Transverse colon (tissue), 4 donors: ENCODE results near the gene MROH2B. TPM values are rescaled to one million over a fixed set of nuclear protein-coding genes. Genes with fewer than 3 reads are reported as not detected.

Experiments used
- DNase-seq: peaks from one replicate; pipeline ENCODE4 v3.0.0-alpha.2; 2019
- H3K27ac ChIP-seq, 4 donors: fragments of 200-600 bp; sonication (generic); 2 replicates each; pipeline ENCODE4 v1.5.1; 2016 to 2018; ENCODE audit warnings: inconsistent platforms in 4 of 4
- H3K27me3 ChIP-seq: fragments of 200-600 bp; sonication (generic); 2 replicates; pipeline ENCODE4 v1.5.1; 2017; ENCODE audit warnings: inconsistent platforms
- H3K36me3 ChIP-seq, 4 donors: fragments of 200-600 bp; sonication (generic); 2 replicates each; pipeline ENCODE4 v1.5.1; 2017 to 2019; ENCODE audit warnings: inconsistent platforms in 4 of 4
- H3K4me1 ChIP-seq, 4 donors: fragments of 200-600 bp; sonication (generic); 2 replicates each; pipeline ENCODE4 v1.5.1; 2017 to 2020; ENCODE audit warnings: inconsistent platforms in 4 of 4
- H3K4me3 ChIP-seq, 4 donors: fragments of 200-600 bp; sonication (generic); 1 replicate in 1 of 4; 2 replicates in 3 of 4; pipeline versions ENCODE4 v1.5.1 to v1.6.1; 2017 to 2019; ENCODE audit warnings: inconsistent platforms in 4 of 4
- H3K9me3 ChIP-seq, 2 donors: fragments of 200-600 bp; sonication (generic); 2 replicates each; pipeline ENCODE4 v1.5.1; 2017 to 2019; ENCODE audit warnings: inconsistent platforms in 2 of 2
- CTCF ChIP-seq, 5 experiments: fragments of 200-600 bp in 3 of 5; fragments of 450-650 bp in 2 of 5; sonication (generic) in 3 of 5; IDR thresholded peaks; 1 replicate in 2 of 5; 2 replicates in 3 of 5; pipeline ENCODE4 v1.5.1; 2016 to 2017; ENCODE audit warnings: antibody characterized with exemption in 5 of 5, inconsistent platforms in 3 of 5, mild to moderate bottlenecking in 2 of 5, moderate library complexity in 1 of 5
- EP300 ChIP-seq: sonication (generic); formaldehyde crosslinking; IDR thresholded peaks from one replicate; pipeline ENCODE4 v1.6.1; 2017; ENCODE audit warnings: antibody characterized with exemption, low read depth
- POLR2A ChIP-seq: fragments of 450-650 bp; IDR thresholded peaks from one replicate; pipeline ENCODE4 v1.6.1; 2016; ENCODE audit warnings: antibody characterized with exemption, mild to moderate bottlenecking, moderate library complexity
- POLR2AphosphoS5 ChIP-seq, 3 donors: sonication (generic); formaldehyde crosslinking; IDR thresholded peaks; one replicate each; pipeline ENCODE4 v1.6.1; 2016; ENCODE audit warnings: antibody characterized with exemption in 3 of 3
- WGBS, 2 donors: methylation state at CpG; one replicate each; pipeline ENCODE4 v1.1.5; 2018; ENCODE audit warnings: low coverage in 1 of 2; 5-methylcytosine and 5-hydroxymethylcytosine counted together
- in situ Hi-C, 4 donors: fragments of 200-750 bp; cut with MboI; loops; one replicate each; pipeline versions ENCODE4 v1.15.0 to v1.15.1; 2017; ENCODE audit warnings: low sequenced_read_pairs in 3 of 4, low pct_ligation_motif_present in 1 of 4, low pct_unique_long_range_greater_than_20kb in 1 of 4
- intact Hi-C: fragments of 100-400 bp; cut with DNase I; formaldehyde crosslinking; loops from one replicate; pipeline ENCODE4 v1.15.1; 2023; ENCODE audit warnings: low total_unique reads
- total RNA-seq, 4 donors: library from RNA; depleted of rRNA; stranded (reverse); fragments of >200 nt; gene quantifications; one replicate each; pipeline ENCODE4 v1.1.0, GENCODE V29; 2016

Gene MROH2B
- total RNA-seq, 4 donors from 2014 or later = not detected

GRCh38 chr5:41065691-41066335 is 5.3 kb downstream of the MROH2B start:
- H3K27ac ChIP-seq = no peak overlapping the region
- no peaks in the 10 kb centered on the region for H3K9me3 ChIP-seq
- intact Hi-C loops = no loop called here
- H3K4me3 ChIP-seq = no peak overlapping the region
- WGBS, 2 donors = 57 to 85% methylated on average over 5 to 6 of the region's 6 CpGs
- H3K36me3 ChIP-seq = no peaks in the 10 kb centered on the region
- TF ChIP-seq CTCF (IDR thresholded peaks at IDR 0.05) = no peak
- TF ChIP-seq POLR2AphosphoS5 (IDR thresholded peaks at IDR 0.05) = no peak
- TF ChIP-seq EP300 = no peak
- no peak for TF ChIP-seq POLR2A
- H3K4me1 ChIP-seq = no peaks in the 10 kb centered on the region
- in situ Hi-C loops = no loop called here
- H3K27me3 ChIP-seq = no peaks in the 10 kb centered on the region
- DNase-seq = no peak

- no peak overlapping the region for H3K27ac ChIP-seq
- DNase-seq = no peak
- H3K27me3 ChIP-seq = no peaks in the 10 kb centered on the region
- in situ Hi-C loops = no loop called here
- 92 to 93% methylated on average over 3 to 9 of the region's 9 CpGs for WGBS, 2 donors
- intact Hi-C loops = no loop called here
- no peaks in the 10 kb centered on the region for H3K4me1 ChIP-seq
- no peak overlapping the region for H3K4me3 ChIP-seq
- no peaks in the 10 kb centered on the region for H3K9me3 ChIP-seq
- H3K36me3 ChIP-seq = no peaks in the 10 kb centered on the region
- TF ChIP-seq POLR2A (no peak), EP300 (no peak), POLR2AphosphoS5 (IDR thresholded peaks at IDR 0.05) (no peak), CTCF (IDR thresholded peaks at IDR 0.05) (no peak)
These were observed 13.2 kb downstream of the MROH2B start for GRCh38 chr5:41057940-41058339.

- no peaks in the 10 kb centered on the region for H3K4me1 ChIP-seq
- TF ChIP-seq EP300 (no peak), POLR2A (no peak), CTCF (IDR thresholded peaks at IDR 0.05) (no peak), POLR2AphosphoS5 (IDR thresholded peaks at IDR 0.05) (no peak)
- no peaks in the 10 kb centered on the region for H3K27me3 ChIP-seq
- H3K9me3 ChIP-seq = no peaks in the 10 kb centered on the region
- DNase-seq = no peak
- no peak overlapping the region for H3K27ac ChIP-seq
- intact Hi-C loops (no loop called here), in situ Hi-C loops (no loop called here)
- H3K4me3 ChIP-seq = no peak overlapping the region
- 89 to 90% methylated on average over 5 of the region's 5 CpGs for WGBS, 2 donors
- H3K36me3 ChIP-seq = no peaks in the 10 kb centered on the region
These were observed 13.9 kb downstream of the MROH2B start for GRCh38 chr5:41057231-41057630.

GRCh38 chr5:41048986-41049385 is 22.2 kb downstream of the MROH2B start:
- no peaks in the 10 kb centered on the region for H3K36me3 ChIP-seq
- in situ Hi-C loops (no loop called here), intact Hi-C loops (no loop called here)
- no peaks in the 10 kb centered on the region for H3K4me1 ChIP-seq
- H3K4me3 ChIP-seq = no peak overlapping the region
- no peaks in the 10 kb centered on the region for H3K9me3 ChIP-seq
- no peaks in the 10 kb centered on the region for H3K27me3 ChIP-seq
- no peak for DNase-seq
- no peak overlapping the region for H3K27ac ChIP-seq
- 22% methylated on average over 2 of the region's 2 CpGs; no CpG with 5 or more reads in 1 of the 2 donors for WGBS, 2 donors
- no peak for TF ChIP-seq POLR2AphosphoS5 (IDR thresholded peaks at IDR 0.05)
